ENCODE data around the gene HSD17B14. TPM values are rescaled to one million over a fixed set of nuclear protein-coding genes. Genes with fewer than 3 reads are reported as not detected.

The HSD17B14 gene
- total and polyA plus RNA-seq, 2 of the 13 experiments (the other 11 are each of a cell fraction or from before 2014, with no cell fraction given) = 0.58 to 1.2 TPM

GRCh38 chr19:48872884-48873475 is 36.7 kb upstream of the HSD17B14 start (continued):
- TF ChIP-seq MLXIP (CRISPR knock-in tag; IDR thresholded peaks at IDR 0.05; ENCODE audit: borderline replicate concordance) (no peak), ZNF790 (CRISPR knock-in tag; IDR thresholded peaks at IDR 0.05; ENCODE audit: borderline replicate concordance) (no peak), ARHGAP35 (CRISPR knock-in tag; IDR thresholded peaks at IDR 0.05; ENCODE audit: borderline replicate concordance) (no peak), IKZF5 (CRISPR knock-in tag; IDR thresholded peaks at IDR 0.05) (no peak), ZNF292 (CRISPR knock-in tag; IDR thresholded peaks at IDR 0.05; ENCODE audit: borderline replicate concordance, low read depth) (no peak), NCOA2 (CRISPR knock-in tag; IDR thresholded peaks at IDR 0.05) (no peak), CBX1 (IDR thresholded peaks at IDR 0.05; ENCODE audit: low read depth) (no peak)
- TF ChIP-seq, protein P1, sequence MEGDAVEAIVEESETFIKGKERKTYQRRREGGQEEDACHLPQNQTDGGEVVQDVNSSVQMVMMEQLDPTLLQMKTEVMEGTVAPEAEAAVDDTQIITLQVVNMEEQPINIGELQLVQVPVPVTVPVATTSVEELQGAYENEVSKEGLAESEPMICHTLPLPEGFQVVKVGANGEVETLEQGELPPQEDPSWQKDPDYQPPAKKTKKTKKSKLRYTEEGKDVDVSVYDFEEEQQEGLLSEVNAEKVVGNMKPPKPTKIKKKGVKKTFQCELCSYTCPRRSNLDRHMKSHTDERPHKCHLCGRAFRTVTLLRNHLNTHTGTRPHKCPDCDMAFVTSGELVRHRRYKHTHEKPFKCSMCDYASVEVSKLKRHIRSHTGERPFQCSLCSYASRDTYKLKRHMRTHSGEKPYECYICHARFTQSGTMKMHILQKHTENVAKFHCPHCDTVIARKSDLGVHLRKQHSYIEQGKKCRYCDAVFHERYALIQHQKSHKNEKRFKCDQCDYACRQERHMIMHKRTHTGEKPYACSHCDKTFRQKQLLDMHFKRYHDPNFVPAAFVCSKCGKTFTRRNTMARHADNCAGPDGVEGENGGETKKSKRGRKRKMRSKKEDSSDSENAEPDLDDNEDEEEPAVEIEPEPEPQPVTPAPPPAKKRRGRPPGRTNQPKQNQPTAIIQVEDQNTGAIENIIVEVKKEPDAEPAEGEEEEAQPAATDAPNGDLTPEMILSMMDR (CRISPR knock-in tag; IDR thresholded peaks at IDR 0.05) = no peak
- TF ChIP-seq, protein P2, sequence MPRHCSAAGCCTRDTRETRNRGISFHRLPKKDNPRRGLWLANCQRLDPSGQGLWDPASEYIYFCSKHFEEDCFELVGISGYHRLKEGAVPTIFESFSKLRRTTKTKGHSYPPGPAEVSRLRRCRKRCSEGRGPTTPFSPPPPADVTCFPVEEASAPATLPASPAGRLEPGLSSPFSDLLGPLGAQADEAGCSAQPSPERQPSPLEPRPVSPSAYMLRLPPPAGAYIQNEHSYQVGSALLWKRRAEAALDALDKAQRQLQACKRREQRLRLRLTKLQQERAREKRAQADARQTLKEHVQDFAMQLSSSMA (CRISPR knock-in tag; IDR thresholded peaks at IDR 0.05) = no peak
- TF ChIP-seq, protein P3, sequence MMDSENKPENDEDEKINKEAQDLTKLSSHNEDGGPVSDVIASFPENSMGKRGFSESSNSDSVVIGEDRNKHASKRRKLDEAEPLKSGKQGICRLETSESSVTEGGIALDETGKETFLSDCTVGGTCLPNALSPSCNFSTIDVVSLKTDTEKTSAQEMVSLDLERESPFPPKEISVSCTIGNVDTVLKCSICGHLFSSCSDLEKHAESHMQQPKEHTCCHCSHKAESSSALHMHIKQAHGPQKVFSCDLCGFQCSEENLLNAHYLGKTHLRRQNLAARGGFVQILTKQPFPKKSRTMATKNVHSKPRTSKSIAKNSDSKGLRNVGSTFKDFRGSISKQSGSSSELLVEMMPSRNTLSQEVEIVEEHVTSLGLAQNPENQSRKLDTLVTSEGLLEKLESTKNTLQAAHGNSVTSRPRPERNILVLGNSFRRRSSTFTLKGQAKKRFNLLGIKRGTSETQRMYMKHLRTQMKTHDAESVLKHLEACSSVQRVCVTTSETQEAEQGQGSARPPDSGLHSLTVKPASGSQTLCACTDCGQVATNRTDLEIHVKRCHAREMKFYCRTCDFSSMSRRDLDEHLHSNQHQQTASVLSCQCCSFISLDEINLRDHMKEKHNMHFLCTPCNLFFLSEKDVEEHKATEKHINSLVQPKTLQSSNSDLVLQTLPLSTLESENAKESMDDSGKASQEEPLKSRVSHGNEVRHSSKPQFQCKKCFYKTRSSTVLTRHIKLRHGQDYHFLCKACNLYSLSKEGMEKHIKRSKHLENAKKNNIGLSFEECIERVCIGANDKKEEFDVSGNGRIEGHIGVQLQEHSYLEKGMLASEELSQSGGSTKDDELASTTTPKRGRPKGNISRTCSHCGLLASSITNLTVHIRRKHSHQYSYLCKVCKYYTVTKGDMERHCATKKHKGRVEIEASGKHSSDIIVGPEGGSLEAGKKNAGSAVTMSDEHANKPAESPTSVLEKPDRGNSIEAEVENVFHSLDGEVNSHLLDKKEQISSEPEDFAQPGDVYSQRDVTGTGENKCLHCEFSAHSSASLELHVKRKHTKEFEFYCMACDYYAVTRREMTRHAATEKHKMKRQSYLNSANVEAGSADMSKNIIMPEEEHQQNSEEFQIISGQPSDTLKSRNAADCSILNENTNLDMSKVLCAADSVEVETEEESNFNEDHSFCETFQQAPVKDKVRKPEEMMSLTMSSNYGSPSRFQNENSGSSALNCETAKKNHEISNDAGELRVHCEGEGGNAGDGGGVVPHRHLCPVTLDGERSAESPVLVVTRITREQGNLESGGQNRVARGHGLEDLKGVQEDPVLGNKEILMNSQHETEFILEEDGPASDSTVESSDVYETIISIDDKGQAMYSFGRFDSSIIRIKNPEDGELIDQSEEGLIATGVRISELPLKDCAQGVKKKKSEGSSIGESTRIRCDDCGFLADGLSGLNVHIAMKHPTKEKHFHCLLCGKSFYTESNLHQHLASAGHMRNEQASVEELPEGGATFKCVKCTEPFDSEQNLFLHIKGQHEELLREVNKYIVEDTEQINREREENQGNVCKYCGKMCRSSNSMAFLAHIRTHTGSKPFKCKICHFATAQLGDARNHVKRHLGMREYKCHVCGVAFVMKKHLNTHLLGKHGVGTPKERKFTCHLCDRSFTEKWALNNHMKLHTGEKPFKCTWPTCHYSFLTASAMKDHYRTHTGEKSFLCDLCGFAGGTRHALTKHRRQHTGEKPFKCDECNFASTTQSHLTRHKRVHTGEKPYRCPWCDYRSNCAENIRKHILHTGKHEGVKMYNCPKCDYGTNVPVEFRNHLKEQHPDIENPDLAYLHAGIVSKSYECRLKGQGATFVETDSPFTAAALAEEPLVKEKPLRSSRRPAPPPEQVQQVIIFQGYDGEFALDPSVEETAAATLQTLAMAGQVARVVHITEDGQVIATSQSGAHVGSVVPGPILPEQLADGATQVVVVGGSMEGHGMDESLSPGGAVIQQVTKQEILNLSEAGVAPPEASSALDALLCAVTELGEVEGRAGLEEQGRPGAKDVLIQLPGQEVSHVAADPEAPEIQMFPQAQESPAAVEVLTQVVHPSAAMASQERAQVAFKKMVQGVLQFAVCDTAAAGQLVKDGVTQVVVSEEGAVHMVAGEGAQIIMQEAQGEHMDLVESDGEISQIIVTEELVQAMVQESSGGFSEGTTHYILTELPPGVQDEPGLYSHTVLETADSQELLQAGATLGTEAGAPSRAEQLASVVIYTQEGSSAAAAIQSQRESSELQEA (CRISPR knock-in tag; IDR thresholded peaks at IDR 0.05; ENCODE audit: not compliant biosample characterization) = no peak
- TF ChIP-seq, protein P4, sequence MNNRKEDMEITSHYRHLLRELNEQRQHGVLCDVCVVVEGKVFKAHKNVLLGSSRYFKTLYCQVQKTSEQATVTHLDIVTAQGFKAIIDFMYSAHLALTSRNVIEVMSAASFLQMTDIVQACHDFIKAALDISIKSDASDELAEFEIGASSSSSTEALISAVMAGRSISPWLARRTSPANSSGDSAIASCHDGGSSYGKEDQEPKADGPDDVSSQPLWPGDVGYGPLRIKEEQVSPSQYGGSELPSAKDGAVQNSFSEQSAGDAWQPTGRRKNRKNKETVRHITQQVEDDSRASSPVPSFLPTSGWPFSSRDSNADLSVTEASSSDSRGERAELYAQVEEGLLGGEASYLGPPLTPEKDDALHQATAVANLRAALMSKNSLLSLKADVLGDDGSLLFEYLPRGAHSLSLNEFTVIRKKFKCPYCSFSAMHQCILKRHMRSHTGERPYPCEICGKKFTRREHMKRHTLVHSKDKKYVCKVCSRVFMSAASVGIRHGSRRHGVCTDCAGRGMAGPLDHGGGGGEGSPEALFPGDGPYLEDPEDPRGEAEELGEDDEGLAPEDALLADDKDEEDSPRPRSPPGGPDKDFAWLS (CRISPR knock-in tag; IDR thresholded peaks at IDR 0.05; ENCODE audit: borderline replicate concordance) = no peak

Measured in HepG2 (cell line).